ENCODE results near the gene SLC7A8.
A peak's percentile ranks its signal among the peaks of the same experiment; 100 is the strongest.

Gene SLC7A8

GRCh38 chr14:23104070-23104590 is 79.3 kb downstream of the SLC7A8 start:
- H3K9ac ChIP-seq (ENCODE audit: low read length): peak overlapping the region; percentile 60
- H3K4me2 ChIP-seq (ENCODE audit: low read length, poor library complexity, severe bottlenecking): no peak overlapping the region
- H2AK5ac ChIP-seq (ENCODE audit: low read length, severe bottlenecking): no peak overlapping the region
- no peak overlapping the region for H2BK120ac ChIP-seq (ENCODE audit: low read depth, low read length)
- H3K4ac ChIP-seq (ENCODE audit: low read depth in 1 of 2, low read length in 2 of 2): no peak overlapping the region
- no peak overlapping the region for H4K8ac ChIP-seq (ENCODE audit: low read length)
- H2BK15ac ChIP-seq (ENCODE audit: low read depth, poor library complexity, severe bottlenecking): no peak overlapping the region
- peaks cover 11% of the 10 kb centered on the region for H3K79me1 ChIP-seq (replicated peaks; ENCODE audit: low read length, poor library complexity, severe bottlenecking)
- no peaks in the 10 kb centered on the region for H3K9me3 ChIP-seq (ENCODE audit: control insufficient read depth, low read length)
- H2BK12ac ChIP-seq (ENCODE audit: low read length in 2 of 2): no peak overlapping the region
- no peak overlapping the region for H2BK5ac ChIP-seq (ENCODE audit: low read depth, low read length, poor library complexity, severe bottlenecking)
- WGBS: 90% methylated on average over 5 of the region's 6 CpGs
- peaks cover 4 to 8% of the 10 kb centered on the region in 2 experiments for H3K36me3 ChIP-seq (ENCODE audit: control insufficient read depth in 1 of 2, insufficient read depth in 2 of 2, low read depth in 1 of 2, low read length in 2 of 2)
- peaks cover 7% of the 10 kb centered on the region for H3K4me1 ChIP-seq (ENCODE audit: control insufficient read depth, insufficient read depth, low read depth, low read length)
- H2AFZ ChIP-seq (ENCODE audit: low read depth, low read length): no peak overlapping the region
- H3K4me3 ChIP-seq (ENCODE audit: insufficient read depth in 1 of 2, low read depth in 1 of 2, low read length in 2 of 2): no peak overlapping the region
- no peaks in the 10 kb centered on the region for H3K27me3 ChIP-seq (ENCODE audit: control insufficient read depth in 1 of 2, insufficient read depth in 1 of 2, low read length in 2 of 2)
- no peak for DNase-seq
- peak overlapping the region in 1 of 2 experiments; percentile 31 for H3K14ac ChIP-seq (ENCODE audit: low read length in 2 of 2)
- no peak overlapping the region for H3K27ac ChIP-seq (ENCODE audit: low read length, poor library complexity, severe bottlenecking)
- no peak overlapping the region for H3K18ac ChIP-seq (ENCODE audit: low read depth in 1 of 2, low read length in 2 of 2)
- H3K23ac ChIP-seq (ENCODE audit: low read length in 2 of 2): no peak overlapping the region
- H4K91ac ChIP-seq (ENCODE audit: low read length): no peak overlapping the region

- H3K14ac ChIP-seq (ENCODE audit: low read length in 2 of 2): no peak overlapping the region
- H2BK5ac ChIP-seq (ENCODE audit: low read depth, low read length, poor library complexity, severe bottlenecking): no peak overlapping the region
- H4K91ac ChIP-seq (ENCODE audit: low read length): no peak overlapping the region
- H3K27me3 ChIP-seq (ENCODE audit: control insufficient read depth in 1 of 2, insufficient read depth in 1 of 2, low read length in 2 of 2): no peaks in the 10 kb centered on the region
- H3K4me2 ChIP-seq (ENCODE audit: low read length, poor library complexity, severe bottlenecking): no peak overlapping the region
- no peak overlapping the region for H4K8ac ChIP-seq (ENCODE audit: low read length)
- H2BK15ac ChIP-seq (ENCODE audit: low read depth, poor library complexity, severe bottlenecking): no peak overlapping the region
- H3K4ac ChIP-seq (ENCODE audit: low read depth in 1 of 2, low read length in 2 of 2): no peak overlapping the region
- no peak for DNase-seq
- no peaks in the 10 kb centered on the region for H3K9me3 ChIP-seq (ENCODE audit: control insufficient read depth, low read length)
- H2AFZ ChIP-seq (ENCODE audit: low read depth, low read length): no peak overlapping the region
- no peak overlapping the region for H2BK12ac ChIP-seq (ENCODE audit: low read length in 2 of 2)
- no peak overlapping the region for H2BK120ac ChIP-seq (ENCODE audit: low read depth, low read length)
- H3K18ac ChIP-seq (ENCODE audit: low read depth in 1 of 2, low read length in 2 of 2): no peak overlapping the region
- no peak overlapping the region for H3K23ac ChIP-seq (ENCODE audit: low read length in 2 of 2)
- peaks cover 7% of the 10 kb centered on the region for H3K4me1 ChIP-seq (ENCODE audit: control insufficient read depth, insufficient read depth, low read depth, low read length)
- H3K79me1 ChIP-seq (replicated peaks; ENCODE audit: low read length, poor library complexity, severe bottlenecking): peaks cover 12% of the 10 kb centered on the region
- H3K9ac ChIP-seq (ENCODE audit: low read length): no peak overlapping the region
- peaks cover 4 to 13% of the 10 kb centered on the region in 2 experiments for H3K36me3 ChIP-seq (ENCODE audit: control insufficient read depth in 1 of 2, insufficient read depth in 2 of 2, low read depth in 1 of 2, low read length in 2 of 2)
- 81% methylated on average over 4 of the region's 4 CpGs for WGBS
- H2AK5ac ChIP-seq (ENCODE audit: low read length, severe bottlenecking): no peak overlapping the region
- no peak overlapping the region for H3K27ac ChIP-seq (ENCODE audit: low read length, poor library complexity, severe bottlenecking)
- no peak overlapping the region for H3K4me3 ChIP-seq (ENCODE audit: insufficient read depth in 1 of 2, low read depth in 1 of 2, low read length in 2 of 2)
These were observed 79.9 kb downstream of the SLC7A8 start for GRCh38 chr14:23103581-23103980.

- Histone ChIP-seq H2BK12ac (ENCODE audit: low read length in 2 of 2) (no peak overlapping the region), H3K9ac (ENCODE audit: low read length) (no peak overlapping the region), H2BK120ac (ENCODE audit: low read depth, low read length) (no peak overlapping the region), H3K27me3 (ENCODE audit: control insufficient read depth in 1 of 2, insufficient read depth in 1 of 2, low read length in 2 of 2) (no peaks in the 10 kb centered on the region), H3K79me1 (replicated peaks; ENCODE audit: low read length, poor library complexity, severe bottlenecking) (peaks cover 12% of the 10 kb centered on the region), H2BK15ac (ENCODE audit: low read depth, poor library complexity, severe bottlenecking) (no peak overlapping the region), H3K18ac (ENCODE audit: low read depth in 1 of 2, low read length in 2 of 2) (no peak overlapping the region), H3K23ac (ENCODE audit: low read length in 2 of 2) (no peak overlapping the region), H3K4ac (ENCODE audit: low read depth in 1 of 2, low read length in 2 of 2) (no peak overlapping the region), H4K8ac (ENCODE audit: low read length) (no peak overlapping the region), H3K4me1 (ENCODE audit: control insufficient read depth, insufficient read depth, low read depth, low read length) (peaks cover 7% of the 10 kb centered on the region), H2AK5ac (ENCODE audit: low read length, severe bottlenecking) (no peak overlapping the region), H3K27ac (ENCODE audit: low read length, poor library complexity, severe bottlenecking) (no peak overlapping the region), H3K14ac (ENCODE audit: low read length in 2 of 2) (no peak overlapping the region), H2AFZ (ENCODE audit: low read depth, low read length) (no peak overlapping the region), H3K9me3 (ENCODE audit: control insufficient read depth, low read length) (no peaks in the 10 kb centered on the region), H3K4me2 (ENCODE audit: low read length, poor library complexity, severe bottlenecking) (no peak overlapping the region), H3K4me3 (ENCODE audit: insufficient read depth in 1 of 2, low read depth in 1 of 2, low read length in 2 of 2) (no peak overlapping the region), H2BK5ac (ENCODE audit: low read depth, low read length, poor library complexity, severe bottlenecking) (no peak overlapping the region), H4K91ac (ENCODE audit: low read length) (no peak overlapping the region), H3K36me3 (ENCODE audit: control insufficient read depth in 1 of 2, insufficient read depth in 2 of 2, low read depth in 1 of 2, low read length in 2 of 2) (peaks cover 5 to 21% of the 10 kb centered on the region in 2 experiments)
- 86% methylated on average over 2 of the region's 2 CpGs for WGBS
- no peak for DNase-seq
These were observed 80.7 kb downstream of the SLC7A8 start for GRCh38 chr14:23102801-23103200.

- no peak overlapping the region for H2AK5ac ChIP-seq (ENCODE audit: low read length, severe bottlenecking)
- H3K4ac ChIP-seq (ENCODE audit: low read depth in 1 of 2, low read length in 2 of 2): no peak overlapping the region
- no peak overlapping the region for H2AFZ ChIP-seq (ENCODE audit: low read depth, low read length)
- no peak overlapping the region for H3K23ac ChIP-seq (ENCODE audit: low read length in 2 of 2)
- H3K4me3 ChIP-seq (ENCODE audit: insufficient read depth in 1 of 2, low read depth in 1 of 2, low read length in 2 of 2): no peak overlapping the region
- no peak overlapping the region for H4K91ac ChIP-seq (ENCODE audit: low read length)
- no peak overlapping the region for H2BK120ac ChIP-seq (ENCODE audit: low read depth, low read length)
- peaks cover 7% of the 10 kb centered on the region for H3K4me1 ChIP-seq (ENCODE audit: control insufficient read depth, insufficient read depth, low read depth, low read length)
- no peak overlapping the region for H3K27ac ChIP-seq (ENCODE audit: low read length, poor library complexity, severe bottlenecking)
- 98% methylated on average over 4 of the region's 10 CpGs for WGBS
- no peak overlapping the region for H3K14ac ChIP-seq (ENCODE audit: low read length in 2 of 2)
- no peaks in the 10 kb centered on the region for H3K27me3 ChIP-seq (ENCODE audit: control insufficient read depth in 1 of 2, insufficient read depth in 1 of 2, low read length in 2 of 2)
- no peak overlapping the region for H2BK12ac ChIP-seq (ENCODE audit: low read length in 2 of 2)
- no peak overlapping the region for H3K18ac ChIP-seq (ENCODE audit: low read depth in 1 of 2, low read length in 2 of 2)
- H4K8ac ChIP-seq (ENCODE audit: low read length): no peak overlapping the region
- no peak for DNase-seq
- H2BK15ac ChIP-seq (ENCODE audit: low read depth, poor library complexity, severe bottlenecking): no peak overlapping the region
- H3K4me2 ChIP-seq (ENCODE audit: low read length, poor library complexity, severe bottlenecking): no peak overlapping the region
- no peak overlapping the region for H3K9ac ChIP-seq (ENCODE audit: low read length)
- peaks cover 12% of the 10 kb centered on the region for H3K79me1 ChIP-seq (replicated peaks; ENCODE audit: low read length, poor library complexity, severe bottlenecking)
- H3K36me3 ChIP-seq (ENCODE audit: control insufficient read depth in 1 of 2, insufficient read depth in 2 of 2, low read depth in 1 of 2, low read length in 2 of 2): peaks cover 8 to 28% of the 10 kb centered on the region in 2 experiments
- no peaks in the 10 kb centered on the region for H3K9me3 ChIP-seq (ENCODE audit: control insufficient read depth, low read length)
- H2BK5ac ChIP-seq (ENCODE audit: low read depth, low read length, poor library complexity, severe bottlenecking): no peak overlapping the region
These were observed 81.4 kb downstream of the SLC7A8 start for GRCh38 chr14:23101986-23102625.

Data from mesenchymal stem cell (in vitro differentiated cells and primary cell).